Measurements from ENCODE around the gene SPSB1. TPM values are rescaled to one million over a fixed set of nuclear protein-coding genes. Genes with fewer than 3 reads are reported as not detected.

The SPSB1 gene
- total and polyA plus RNA-seq, 10 of the 15 experiments (the other 5 are each of a cell fraction or from before 2014, with no cell fraction given), result 0.02 to 2.0 (median 0.90) TPM; not detected in 1

DNA sequence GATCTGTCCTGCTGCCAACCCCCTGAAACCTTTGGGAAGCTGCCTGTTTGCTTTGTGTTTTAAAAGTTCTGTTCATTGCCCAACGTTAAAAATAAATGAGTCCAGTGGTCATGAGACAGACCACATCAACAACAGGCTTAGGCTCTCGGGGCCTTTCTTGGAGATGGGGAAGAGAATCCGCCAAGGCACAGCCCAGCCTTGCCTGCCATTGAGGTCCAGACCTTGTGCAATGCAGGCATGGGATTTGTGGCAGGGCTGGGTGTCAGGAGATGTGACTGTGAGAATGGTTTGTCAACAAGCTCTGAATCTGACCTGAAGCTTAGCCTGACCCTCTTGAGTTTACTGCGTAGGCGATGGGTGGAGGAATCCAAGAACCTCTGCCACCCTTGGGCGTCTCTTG is 4.2 kb downstream of the SPSB1 start:
- 59% methylated on average over 6 of the region's 6 CpGs for WGBS (ENCODE audit: insufficient coverage, insufficient replicate concordance, low lambda C conversion rate, missing lambda C conversion rate)
- DNase-seq (ENCODE audit: low read depth, low spot score), result no peak
- no peak for TF ChIP-seq MYB (IDR thresholded peaks at IDR 0.05; ENCODE audit: borderline replicate concordance, low read depth, low read length)
- TF ChIP-seq, protein P1, sequence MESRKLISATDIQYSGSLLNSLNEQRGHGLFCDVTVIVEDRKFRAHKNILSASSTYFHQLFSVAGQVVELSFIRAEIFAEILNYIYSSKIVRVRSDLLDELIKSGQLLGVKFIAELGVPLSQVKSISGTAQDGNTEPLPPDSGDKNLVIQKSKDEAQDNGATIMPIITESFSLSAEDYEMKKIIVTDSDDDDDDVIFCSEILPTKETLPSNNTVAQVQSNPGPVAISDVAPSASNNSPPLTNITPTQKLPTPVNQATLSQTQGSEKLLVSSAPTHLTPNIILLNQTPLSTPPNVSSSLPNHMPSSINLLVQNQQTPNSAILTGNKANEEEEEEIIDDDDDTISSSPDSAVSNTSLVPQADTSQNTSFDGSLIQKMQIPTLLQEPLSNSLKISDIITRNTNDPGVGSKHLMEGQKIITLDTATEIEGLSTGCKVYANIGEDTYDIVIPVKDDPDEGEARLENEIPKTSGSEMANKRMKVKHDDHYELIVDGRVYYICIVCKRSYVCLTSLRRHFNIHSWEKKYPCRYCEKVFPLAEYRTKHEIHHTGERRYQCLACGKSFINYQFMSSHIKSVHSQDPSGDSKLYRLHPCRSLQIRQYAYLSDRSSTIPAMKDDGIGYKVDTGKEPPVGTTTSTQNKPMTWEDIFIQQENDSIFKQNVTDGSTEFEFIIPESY (IDR thresholded peaks at IDR 0.05), result no peak
- TF ChIP-seq ZNF217 (IDR thresholded peaks at IDR 0.05), result no peak
- TF ChIP-seq, protein P2, sequence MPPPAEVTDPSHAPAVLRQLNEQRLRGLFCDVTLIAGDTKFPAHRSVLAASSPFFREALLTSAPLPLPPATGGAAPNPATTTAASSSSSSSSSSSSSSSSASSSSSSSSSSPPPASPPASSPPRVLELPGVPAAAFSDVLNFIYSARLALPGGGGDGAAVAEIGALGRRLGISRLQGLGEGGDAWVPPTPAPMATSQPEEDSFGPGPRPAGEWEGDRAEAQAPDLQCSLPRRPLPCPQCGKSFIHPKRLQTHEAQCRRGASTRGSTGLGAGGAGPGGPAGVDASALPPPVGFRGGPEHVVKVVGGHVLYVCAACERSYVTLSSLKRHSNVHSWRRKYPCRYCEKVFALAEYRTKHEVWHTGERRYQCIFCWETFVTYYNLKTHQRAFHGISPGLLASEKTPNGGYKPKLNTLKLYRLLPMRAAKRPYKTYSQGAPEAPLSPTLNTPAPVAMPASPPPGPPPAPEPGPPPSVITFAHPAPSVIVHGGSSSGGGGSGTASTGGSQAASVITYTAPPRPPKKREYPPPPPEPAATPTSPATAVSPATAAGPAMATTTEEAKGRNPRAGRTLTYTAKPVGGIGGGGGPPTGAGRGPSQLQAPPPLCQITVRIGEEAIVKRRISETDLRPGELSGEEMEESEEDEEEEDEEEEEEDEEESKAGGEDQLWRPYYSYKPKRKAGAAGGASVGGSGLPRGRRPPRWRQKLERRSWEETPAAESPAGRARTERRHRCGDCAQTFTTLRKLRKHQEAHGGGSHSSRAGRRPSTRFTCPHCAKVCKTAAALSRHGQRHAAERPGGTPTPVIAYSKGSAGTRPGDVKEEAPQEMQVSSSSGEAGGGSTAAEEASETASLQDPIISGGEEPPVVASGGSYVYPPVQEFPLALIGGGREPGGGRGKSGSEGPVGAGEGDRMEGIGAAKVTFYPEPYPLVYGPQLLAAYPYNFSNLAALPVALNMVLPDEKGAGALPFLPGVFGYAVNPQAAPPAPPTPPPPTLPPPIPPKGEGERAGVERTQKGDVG (CRISPR knock-in tag; IDR thresholded peaks at IDR 0.05), result no peak
- TF ChIP-seq BHLHE40 (IDR thresholded peaks at IDR 0.05; ENCODE audit: borderline replicate concordance in 1 of 2, low read depth in 2 of 2, low read length in 1 of 2), result no peak
- TF ChIP-seq ZSCAN29 (IDR thresholded peaks at IDR 0.05), result no peak
- TF ChIP-seq RB1 (IDR thresholded peaks at IDR 0.05; ENCODE audit: borderline replicate concordance), result no peak
- no peak for TF ChIP-seq TCF3 (IDR thresholded peaks at IDR 0.05; ENCODE audit: borderline replicate concordance, insufficient read depth, low read depth, low read length)
- no peak for TF ChIP-seq YY1 (IDR thresholded peaks at IDR 0.05; ENCODE audit: low read depth, low read length)
- TF ChIP-seq ZZZ3 (IDR thresholded peaks at IDR 0.05; ENCODE audit: control insufficient read depth, insufficient read length, low read depth), result no peak
- no peak for TF ChIP-seq NFIC (IDR thresholded peaks at IDR 0.05; ENCODE audit: low read depth, low read length)
- no peak for TF ChIP-seq SRF (IDR thresholded peaks at IDR 0.05; ENCODE audit: low read depth in 2 of 2, low read length in 2 of 2)
- TF ChIP-seq, protein P3, sequence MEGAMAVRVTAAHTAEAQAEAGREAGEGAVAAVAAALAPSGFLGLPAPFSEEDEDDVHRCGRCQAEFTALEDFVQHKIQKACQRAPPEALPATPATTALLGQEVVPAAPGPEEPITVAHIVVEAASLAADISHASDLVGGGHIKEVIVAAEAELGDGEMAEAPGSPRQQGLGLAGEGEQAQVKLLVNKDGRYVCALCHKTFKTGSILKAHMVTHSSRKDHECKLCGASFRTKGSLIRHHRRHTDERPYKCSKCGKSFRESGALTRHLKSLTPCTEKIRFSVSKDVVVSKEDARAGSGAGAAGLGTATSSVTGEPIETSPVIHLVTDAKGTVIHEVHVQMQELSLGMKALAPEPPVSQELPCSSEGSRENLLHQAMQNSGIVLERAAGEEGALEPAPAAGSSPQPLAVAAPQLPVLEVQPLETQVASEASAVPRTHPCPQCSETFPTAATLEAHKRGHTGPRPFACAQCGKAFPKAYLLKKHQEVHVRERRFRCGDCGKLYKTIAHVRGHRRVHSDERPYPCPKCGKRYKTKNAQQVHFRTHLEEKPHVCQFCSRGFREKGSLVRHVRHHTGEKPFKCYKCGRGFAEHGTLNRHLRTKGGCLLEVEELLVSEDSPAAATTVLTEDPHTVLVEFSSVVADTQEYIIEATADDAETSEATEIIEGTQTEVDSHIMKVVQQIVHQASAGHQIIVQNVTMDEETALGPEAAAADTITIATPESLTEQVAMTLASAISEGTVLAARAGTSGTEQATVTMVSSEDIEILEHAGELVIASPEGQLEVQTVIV (IDR thresholded peaks at IDR 0.05; ENCODE audit: borderline replicate concordance, partially characterized antibody), result no peak
- no peak for TF ChIP-seq GABPA (IDR thresholded peaks at IDR 0.05; ENCODE audit: low read depth)
- no peak for TF ChIP-seq MYC (IDR thresholded peaks at IDR 0.05; ENCODE audit: insufficient read depth, insufficient read length, insufficient replicate concordance, low read length, severe bottlenecking)
- no peak for TF ChIP-seq NFXL1 (IDR thresholded peaks at IDR 0.05; ENCODE audit: borderline replicate concordance)

More for the DNA sequence above, 4.2 kb downstream of the SPSB1 start:
- POLR2A ChIA-PET, result no interaction called here
- H3K4me2 ChIP-seq (ENCODE audit: control insufficient read depth, insufficient read depth), result no peak overlapping the region
- in situ Hi-C loops (cut with MboI), result no loop called here
- SMC1A ChIA-PET (ENCODE audit: uncharacterized antibody, unreplicated experiment), result interaction anchor here (0.7 to 1.6 kb wide), 3 partner anchors 13 to 159 kb away, joined by 3 read pairs; no protein-coding TSS in a partner anchor
- no peak overlapping the region for H2AFZ ChIP-seq (ENCODE audit: control insufficient read depth, low read depth, low read length)
- ATAC-seq (no peak), FAIRE-seq (no peak)
- H3K79me2 ChIP-seq (ENCODE audit: control insufficient read depth, insufficient read depth, low read length), result no peaks in the 10 kb centered on the region
- H3K9ac ChIP-seq (ENCODE audit: control insufficient read depth, insufficient read depth, low read length), result no peak overlapping the region
- no peak overlapping the region for H3K4me3 ChIP-seq
- no TSS peak for BruUV-seq (replicated peaks)
- H3K27ac ChIP-seq (ENCODE audit: control insufficient read depth, insufficient read depth), result no peak overlapping the region
- CTCF ChIA-PET, result interaction anchor here (0.7 to 1.1 kb wide), 2 partner anchors 16 to 162 kb away, joined by 3 to 4 read pairs; no protein-coding TSS in a partner anchor
- no peaks in the 10 kb centered on the region for H3K9me3 ChIP-seq (replicated peaks; ENCODE audit: control insufficient read depth, insufficient read depth, low read length)
- no peaks in the 10 kb centered on the region for H4K20me1 ChIP-seq (ENCODE audit: control insufficient read depth, insufficient read depth)
- H3K27me3 ChIP-seq (replicated peaks in 1 of 2; ENCODE audit: control insufficient read depth in 2 of 2, insufficient read depth in 2 of 2, low read length in 1 of 2), result peaks cover 3 to 5% of the 10 kb centered on the region in 2 experiments; a peak in 2 of 4 replicates
- intact Hi-C loops (cut with micrococcal nuclease; ENCODE audit: unreplicated experiment), result no loop called here
- H3K36me3 ChIP-seq (ENCODE audit: control insufficient read depth in 2 of 2, insufficient read depth in 2 of 2, low read length in 1 of 2), result no peaks in the 10 kb centered on the region
- RAD21 ChIA-PET (ENCODE audit: unreplicated experiment), result no interaction called here
- peaks cover 13% of the 10 kb centered on the region for H3K4me1 ChIP-seq (ENCODE audit: control insufficient read depth, insufficient read depth, low read length)

Data from GM12878 (cell line).